ENCODE data around the gene TXNDC2.

Gene TXNDC2

DNA sequence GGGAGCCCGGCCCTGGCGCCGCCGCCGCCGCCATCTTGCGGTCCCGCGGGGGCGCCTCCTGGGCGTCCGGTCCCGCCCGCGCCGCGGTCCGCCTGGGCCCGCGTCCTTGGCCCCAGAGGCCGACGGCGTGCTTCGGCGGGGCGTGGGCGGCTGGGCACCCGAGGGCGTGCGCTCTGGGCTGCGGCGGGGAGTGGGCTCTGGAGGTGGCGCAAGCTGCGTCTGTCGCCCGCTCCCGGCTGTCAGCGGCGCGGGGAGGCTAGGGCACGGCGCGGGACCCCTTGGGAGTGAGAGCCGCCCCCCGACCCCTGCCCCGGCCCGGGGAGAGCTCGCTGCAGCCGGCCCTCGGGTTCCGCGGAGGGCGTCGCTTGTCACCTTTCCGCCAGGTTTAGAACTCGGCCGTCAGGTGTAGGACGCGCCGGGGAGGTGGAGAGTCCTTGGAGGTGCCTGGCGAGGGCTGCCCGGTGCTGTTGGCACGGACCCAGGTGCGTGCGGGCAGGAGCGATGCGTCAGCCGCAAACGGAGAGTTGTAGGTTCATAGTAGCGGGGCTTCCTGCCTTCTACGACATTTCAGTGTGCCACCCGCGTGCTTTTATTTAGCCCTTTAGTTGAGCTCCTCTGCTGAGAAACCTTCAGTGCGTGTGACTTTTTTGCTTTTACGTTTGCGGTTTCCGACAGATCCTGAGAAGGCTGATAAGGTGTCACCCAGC lies 29.0 kb downstream of the TXNDC2 start:
- DNase-seq = peak; percentile 38

DNA sequence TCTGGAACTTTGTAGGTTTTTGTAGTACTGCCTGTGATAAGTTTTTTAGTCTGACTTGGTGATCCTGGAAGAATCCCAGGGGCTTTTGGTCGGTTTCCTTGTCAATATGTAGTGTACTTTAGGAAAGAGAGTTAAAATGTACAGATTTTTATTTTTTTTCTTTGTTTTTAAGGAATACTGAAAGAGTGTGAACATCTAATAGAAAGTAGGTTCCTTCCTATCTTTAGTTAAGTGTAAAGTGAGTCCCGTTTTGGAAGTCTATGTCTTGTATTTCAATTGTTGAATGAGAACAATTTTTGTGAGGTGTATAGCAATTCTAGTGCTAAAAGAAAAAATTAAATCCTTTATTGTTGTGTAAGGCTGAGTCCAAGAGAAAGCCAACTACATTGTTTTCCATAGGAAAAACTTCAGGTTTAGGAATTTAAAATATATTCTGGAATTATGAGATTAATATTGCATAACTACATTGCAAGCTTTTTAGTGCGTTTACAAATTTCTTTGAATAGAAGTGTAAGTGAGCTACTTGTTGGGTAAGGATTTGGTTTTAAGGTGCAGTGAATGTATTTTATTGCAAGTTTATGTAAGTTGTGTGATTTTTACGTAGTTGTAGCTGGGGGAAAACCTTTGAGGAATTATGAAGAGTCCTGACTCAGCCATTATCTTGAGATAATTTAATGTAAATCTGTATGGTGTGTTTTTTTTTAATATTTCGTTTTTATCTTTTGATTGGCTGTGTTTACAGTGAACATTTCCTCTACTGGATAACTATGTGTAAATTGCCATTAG lies 29.7 kb downstream of the TXNDC2 start:
- DNase-seq = no peak

DNA sequence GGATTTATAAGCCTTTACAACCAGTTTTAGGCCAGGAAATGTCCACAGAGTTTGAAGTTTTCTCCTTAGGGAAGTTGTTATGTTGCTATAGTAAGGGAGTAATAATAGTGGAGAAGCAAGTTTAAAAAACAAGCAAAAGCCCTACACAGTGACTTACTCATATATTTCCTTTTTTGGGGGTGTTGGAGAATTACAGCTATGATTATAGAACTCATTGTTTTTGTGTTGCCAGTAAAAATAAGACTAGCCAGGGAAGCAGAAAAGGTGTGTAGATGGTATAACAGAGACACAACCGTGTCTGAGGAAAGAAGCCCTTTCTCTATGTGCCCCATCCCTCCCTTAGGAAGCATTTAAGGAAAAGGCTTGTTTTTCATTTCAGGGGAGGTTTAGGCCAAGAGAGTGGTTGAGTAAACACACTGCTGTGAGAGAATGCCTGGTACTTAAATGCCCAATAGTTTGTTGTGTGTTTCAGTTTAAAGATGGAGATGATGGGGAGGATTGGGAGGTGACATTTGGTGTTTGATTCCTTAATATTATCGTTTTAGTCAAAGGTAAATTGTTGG lies 30.4 kb downstream of the TXNDC2 start:
- DNase-seq = no peak

DNA sequence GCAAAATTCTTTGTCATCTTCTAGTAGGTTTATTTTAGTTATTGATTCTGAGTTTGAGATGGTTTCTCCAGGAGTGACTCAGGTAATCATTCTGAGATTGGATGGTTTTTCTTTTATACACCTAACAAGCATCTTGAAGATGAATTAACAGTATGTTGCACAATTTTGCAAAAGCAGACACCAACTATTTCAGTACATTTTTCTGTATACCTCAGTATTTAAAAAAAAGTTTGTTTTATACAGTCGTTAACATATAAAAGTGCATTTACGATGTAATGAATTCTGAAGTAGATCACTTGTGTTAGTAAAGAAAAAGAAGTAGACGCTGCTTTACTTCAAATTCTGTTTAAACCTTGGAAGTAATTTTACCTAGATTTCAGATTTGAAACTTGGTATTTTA lies 31.0 kb downstream of the TXNDC2 start:
- DNase-seq = no peak

DNA sequence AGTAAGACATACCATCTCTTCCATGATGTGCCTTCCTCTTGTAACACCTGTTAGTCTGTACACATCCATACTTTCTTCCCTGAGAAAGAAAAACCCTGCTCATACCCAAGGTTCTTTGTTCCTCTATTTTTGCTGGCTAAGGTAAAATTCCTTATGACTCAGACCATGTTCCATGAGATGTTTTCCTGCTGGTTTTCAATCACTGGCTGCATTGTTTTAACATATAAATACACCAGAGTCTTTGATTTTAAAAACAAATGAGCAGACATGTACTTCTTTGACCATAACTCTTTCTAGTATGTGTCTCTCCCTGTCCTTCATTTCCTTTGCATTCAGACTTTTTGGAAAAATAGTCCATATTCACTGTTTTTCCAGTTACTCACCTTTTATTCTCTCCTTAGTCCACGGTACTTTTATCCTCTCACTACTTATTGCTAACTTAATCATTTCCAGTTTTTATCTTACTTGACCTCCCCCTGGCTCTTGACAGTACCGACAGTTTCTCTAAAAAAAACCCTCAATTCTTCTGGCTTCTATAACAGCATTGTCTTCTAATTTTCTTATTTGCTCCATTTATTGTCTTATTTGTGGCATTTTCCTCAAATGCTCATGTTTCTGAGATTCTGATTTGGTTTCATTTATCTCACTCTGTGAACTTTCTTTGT lies 32.4 kb downstream of the TXNDC2 start:
- DNase-seq = no peak

DNA sequence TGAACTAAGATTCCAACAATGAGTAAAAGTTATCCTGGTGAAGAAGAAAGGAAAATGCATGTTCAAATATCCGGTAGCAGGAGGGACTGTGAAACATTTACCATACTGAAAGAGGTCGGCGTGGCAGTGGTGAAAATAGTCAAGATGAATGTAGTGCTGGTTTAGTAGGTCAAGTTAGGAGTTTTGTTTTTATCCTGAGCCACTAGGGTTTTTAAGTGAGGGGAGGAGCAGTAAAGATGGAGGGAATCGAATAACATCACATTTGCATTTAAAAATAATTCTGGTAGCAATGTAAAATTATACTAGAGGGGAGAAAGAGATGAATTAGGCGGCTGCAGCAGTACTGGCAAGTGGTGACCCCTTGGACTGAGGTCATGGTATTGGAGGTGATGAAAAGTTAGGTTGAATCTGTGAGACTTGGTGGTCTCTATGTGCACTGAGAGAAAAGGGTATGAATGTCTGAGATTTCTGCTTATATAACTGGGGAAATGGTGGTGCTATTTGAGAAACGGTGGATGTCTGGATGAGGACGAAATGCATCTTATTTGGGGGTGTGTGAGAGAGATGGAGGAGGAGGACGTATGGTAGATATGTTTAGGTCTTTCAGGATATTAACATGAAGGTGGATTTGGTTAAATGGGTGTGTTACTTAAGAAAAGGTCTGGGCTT lies 33.9 kb downstream of the TXNDC2 start:
- DNase-seq = no peak

DNA sequence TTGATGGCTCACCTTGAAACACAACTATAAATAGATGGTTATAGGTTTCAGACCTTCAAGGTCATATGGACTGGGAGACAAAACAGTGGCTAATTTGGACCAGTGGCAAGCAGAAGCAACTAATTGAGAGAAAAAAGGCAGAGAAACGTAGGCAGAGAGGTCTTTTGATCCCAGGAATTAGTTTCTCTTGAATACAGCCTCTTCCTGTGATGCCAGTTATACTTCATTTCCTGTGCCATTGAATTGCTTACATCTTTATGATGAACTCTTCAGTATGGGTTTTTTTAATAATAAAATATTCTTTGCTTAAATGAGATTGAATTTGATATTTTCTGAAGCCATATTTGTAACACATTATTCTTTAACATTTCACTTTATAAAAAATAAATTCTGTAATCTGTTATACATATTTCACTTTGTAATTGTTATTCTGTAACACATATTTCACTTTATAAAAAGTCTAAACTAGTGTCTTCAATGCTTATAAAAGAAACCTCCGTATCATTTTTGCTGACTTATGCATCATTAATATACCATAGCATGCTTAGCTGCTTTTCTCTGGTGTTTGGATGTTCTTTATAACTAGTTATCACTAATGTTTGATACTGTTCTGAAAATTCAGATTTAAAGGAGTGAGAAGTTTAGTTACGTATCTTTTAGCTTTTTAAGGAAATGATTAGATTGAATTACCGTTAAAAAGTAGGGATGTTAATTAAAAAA lies 37.0 kb downstream of the TXNDC2 start:
- no peak for DNase-seq

DNA sequence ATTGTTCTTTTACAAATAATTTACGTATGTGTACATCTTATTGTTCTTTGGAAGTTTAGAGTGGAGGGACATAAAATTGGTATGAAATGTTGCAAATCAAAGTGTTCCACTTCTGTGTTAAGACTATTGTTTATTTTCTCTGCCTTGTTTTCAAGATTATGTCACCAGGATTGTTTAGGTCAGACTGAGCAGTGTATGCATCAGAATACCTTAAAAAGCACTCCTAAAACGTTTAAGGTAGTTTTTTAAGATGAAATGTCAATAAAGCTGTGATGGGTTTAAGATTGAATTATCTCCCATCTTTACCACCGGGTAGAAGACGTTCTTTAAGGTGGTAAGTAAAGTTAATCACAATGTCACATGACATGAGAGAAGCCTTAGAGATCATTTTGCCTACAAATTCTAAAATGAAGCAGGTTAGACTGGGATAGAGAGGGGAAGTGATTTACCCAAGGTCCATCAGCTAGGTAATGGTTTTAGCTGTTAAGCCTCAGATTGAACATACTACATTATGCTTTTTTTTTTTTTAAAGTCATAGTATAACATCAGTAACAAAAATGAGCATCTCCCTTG lies 38.7 kb downstream of the TXNDC2 start:
- no peak for DNase-seq

DNA sequence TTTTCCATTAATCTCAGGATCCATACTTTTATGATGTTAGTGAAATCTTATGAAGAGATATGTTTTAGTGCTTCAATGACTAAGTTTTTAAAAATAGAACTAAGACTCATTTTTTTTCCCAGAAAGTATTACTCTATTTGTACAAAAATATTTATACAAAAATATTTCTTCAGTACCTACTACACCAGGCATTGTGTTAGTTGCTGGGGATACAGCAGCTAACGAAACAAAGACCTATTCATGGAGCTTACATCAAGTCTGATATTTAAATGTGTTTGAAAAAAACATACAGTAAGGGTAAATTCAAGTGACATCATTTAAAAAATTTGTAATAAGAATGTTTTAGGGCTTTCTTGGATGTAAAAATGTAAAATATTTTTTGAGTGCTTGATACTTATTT lies 39.6 kb downstream of the TXNDC2 start:
- no peak for DNase-seq

DNA sequence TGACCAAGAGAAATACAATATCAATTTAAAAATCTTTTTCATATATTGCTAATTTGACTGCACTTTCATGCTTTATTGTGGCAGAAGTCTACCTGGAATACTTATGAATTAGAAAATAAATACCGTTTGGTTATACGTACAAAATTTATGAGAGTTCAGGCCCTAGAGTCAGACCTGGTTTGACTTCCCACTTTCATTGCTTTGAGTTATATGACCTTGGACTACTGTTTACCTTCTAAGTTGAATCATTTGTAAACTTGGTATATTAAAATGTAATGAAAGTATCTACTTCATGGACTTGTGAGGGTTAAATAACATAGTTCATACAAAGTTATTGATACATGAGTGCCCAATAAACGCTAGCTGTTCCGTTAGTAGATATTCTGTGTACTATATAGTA lies 40.0 kb downstream of the TXNDC2 start:
- no peak for DNase-seq

DNA sequence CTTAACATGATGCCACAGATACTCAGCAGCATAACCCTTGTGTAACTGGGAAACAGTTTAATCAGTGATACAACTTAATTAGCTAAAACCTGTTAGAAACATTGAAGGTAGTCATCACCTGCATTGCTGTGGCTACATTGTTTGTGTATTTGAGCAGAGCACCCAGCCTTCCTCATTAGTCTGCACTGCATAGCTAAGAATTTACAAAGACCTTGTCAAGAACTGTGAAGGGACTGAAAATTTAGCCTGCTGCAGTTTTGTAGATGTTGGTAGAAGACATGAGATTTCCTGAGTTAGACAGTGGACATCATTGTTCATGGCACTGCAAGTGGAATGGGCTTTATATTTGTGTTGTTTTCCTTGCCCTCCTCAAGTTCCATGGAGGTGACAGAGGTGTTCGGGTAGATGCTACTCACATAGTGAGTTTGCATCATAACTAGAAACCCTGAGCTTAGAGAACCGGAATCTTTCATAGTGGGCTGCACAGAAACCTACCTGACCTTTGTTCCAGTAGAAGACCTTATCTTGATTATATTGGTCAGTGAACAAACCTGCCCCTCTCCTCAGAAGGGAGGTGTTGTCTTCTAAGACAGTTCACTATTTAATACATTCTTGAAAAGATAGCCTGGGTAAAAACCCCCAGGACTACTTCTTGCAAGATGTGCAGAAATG lies 40.6 kb downstream of the TXNDC2 start:
- DNase-seq = no peak

DNA sequence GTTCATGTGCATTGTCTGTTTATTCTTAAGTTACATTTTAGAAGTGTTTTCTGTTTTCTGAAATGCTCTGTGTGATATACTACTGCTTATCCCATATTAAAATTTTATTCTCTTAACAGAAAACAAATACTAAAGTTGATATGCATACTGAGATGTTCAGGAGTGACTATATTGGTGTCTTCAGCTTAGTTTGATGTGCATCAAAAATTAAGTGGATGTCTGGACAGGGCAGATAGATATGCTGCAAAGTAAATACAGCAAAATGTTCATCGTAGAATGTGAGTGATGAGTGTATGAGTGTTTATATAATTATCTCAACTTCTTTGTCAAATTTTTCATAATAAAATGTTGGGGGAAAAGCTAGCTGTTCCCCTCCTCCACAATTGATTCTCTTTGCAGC lies 41.2 kb downstream of the TXNDC2 start:
- DNase-seq = no peak

DNA sequence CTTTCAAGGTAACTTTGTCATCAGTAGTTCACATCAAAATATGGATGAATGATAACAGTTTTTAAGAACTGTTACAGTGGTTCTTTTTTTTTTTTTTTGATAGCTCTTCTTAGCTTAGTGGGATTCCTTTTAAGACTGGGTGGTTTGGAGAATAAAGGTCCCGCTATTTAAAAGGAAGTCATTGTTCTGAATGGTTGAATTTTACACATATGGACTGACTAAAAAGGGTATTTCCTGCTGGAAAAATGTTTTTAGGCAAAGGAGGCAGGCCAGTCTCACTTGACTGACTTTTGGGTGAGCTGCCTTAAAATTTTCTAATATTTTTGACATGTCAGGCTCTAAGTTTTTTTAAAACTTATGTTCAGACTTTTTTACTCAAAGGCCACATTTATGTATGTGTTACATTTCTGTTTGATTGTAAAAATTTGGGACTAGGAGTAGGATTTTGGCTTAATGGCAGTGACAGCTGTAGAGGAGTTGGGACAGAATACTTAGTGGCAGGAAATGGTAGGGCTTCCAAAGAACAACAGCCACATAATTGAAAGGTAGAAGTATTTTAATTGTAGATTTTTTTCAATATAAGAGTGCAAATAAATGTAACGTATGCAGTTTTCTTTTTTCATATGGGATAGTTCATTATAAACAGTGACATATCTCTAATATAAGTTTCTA lies 41.8 kb downstream of the TXNDC2 start:
- peak; percentile 12 for DNase-seq

DNA sequence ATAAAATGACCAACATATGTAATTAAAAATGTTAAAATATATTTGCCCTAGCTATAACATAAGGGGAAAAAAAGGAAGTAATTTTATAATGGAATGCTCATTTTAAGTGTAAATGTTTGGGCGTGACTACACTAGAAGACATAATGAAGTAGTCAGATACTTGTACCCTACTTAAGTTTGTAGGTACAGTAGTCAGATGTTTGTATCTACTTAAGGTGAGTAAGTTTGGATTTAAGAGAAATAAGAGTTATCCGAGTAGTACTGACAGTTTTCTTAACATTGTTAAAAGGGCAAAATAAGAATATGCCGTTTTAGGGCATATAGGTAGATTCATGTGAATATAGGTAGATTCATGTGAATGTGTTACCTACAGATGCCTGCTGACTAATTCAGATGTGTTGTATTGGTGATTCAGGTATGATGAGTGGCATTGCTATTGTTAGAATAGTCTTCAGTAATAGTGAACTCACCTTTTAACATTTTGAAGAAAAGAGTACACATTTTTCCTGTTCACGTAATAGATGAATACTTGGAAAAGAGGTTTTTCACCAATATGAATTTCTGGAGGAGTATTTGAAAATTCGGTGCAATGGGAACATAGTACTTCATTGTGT lies 43.0 kb downstream of the TXNDC2 start:
- no peak for DNase-seq

DNA sequence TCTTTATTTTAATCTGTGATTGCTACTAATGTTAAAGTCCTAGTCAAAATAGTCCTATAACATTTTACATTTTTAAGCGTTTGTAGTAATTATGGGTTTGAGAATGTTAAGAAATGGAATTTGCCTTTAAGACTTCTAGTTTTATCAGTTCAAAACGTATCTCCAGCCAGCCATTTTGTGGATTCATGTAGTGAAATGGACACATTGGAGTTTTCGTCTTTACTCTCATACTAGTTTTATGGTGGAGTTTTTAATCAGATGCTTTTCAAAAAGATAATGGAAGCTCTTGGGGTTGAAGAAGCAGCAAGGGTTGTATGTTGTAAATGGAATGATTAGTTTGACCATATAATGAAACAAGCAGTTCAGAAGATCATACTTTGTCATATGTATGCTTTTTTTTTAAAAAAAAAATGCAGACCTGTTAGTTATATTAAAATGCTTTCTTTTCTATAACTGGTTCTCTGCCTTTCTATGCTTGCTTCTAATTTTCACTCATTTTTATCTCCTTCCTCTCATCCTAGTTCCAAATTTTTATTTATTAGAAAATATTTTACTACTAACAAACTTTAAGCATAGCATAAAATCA lies 44.6 kb downstream of the TXNDC2 start:
- DNase-seq = no peak

DNA sequence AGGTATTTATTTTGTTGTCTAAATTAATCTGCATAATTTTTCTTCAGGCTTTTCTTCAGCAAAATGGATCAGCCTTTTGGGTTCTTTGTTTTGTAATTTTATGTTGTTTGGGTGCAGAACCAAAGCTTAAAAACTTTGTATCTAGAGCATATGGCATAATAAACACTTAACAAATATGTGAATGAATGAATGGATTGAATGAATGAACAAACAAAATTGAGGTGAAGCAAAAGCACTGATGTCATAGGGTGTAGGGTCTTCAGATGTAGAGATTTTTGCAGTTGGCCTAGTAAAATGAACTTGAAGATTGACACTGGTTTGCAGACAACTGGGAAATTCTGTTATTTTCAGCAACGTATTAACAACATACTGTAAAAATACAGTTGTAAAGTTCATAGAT lies 45.4 kb downstream of the TXNDC2 start:
- DNase-seq = no peak

DNA sequence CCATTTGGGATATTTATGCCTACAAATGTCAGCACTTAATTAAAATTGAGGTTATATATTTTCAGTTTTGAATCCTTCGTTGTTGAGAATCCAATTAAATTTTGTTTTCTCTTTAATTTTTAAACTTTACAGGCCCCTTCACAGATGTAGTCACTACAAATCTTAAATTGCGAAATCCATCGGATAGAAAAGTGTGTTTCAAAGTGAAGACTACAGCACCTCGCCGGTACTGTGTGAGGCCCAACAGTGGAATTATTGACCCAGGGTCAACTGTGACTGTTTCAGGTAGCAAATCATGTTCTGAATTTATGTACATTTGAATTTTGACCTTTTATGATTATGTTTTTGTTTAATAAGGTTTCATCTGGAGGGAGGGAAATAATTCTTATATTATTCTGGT lies 45.9 kb downstream of the TXNDC2 start:
- DNase-seq = no peak

DNA sequence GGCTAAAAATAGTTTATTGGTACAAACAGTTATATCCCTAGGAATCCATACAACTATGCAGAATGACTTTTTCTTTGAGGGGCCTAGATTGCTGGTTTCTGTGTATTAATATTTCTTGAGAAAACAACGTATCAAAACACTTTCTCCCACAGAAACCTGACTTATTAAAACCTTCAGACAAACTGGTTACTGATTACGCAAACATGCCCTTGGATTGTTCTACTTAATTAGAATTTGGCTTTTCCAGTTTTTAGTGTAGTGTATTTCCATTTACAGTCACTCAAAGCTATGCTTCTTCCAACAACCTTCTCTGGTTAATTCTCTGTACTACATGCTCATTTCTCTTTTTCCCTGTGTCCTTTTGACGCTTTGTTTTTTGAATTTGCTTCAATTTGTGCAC lies 48.1 kb downstream of the TXNDC2 start:
- no peak for DNase-seq

DNA sequence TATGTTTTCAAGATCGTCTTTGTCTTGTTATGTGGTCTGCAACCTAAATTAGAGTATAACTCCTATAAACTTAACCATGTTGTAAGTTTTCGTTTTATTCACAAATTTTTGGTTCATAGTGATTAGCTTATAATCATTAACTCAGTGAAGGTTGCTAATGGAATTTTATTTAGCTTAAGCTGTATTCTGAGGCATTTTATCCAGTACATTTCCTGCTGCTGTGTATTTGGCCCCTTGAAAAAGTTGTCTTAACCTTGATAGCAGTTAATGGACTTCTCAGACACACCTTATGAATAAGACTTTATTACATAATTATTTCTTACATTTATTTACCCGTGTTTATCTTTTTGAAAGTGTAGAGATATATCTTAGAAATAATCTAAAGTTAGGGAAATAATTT lies 48.5 kb downstream of the TXNDC2 start:
- DNase-seq = no peak

Data from NCI-H82 (cell line).